Activated CD4-positive, alpha-beta T cell treated with anti-CD3 and anti-CD28 coated beads, Interleukin-2, Interleukin-4, amounts not matched to agents 100 ng/mL and 50 ng/mL, durations not matched to agents 16 hours and 8 hours (primary cell): ENCODE results near the gene SLC49A3.

ENCODE experiments used
- DNase-seq: peaks from one replicate; pipeline ENCODE4 v3.0.0-alpha.2; 2020; ENCODE audit warnings: low spot score

The SLC49A3 gene

GRCh38 chr4:666822-667544 is 22.0 kb downstream of the SLC49A3 start:
- no peak for DNase-seq

DNA sequence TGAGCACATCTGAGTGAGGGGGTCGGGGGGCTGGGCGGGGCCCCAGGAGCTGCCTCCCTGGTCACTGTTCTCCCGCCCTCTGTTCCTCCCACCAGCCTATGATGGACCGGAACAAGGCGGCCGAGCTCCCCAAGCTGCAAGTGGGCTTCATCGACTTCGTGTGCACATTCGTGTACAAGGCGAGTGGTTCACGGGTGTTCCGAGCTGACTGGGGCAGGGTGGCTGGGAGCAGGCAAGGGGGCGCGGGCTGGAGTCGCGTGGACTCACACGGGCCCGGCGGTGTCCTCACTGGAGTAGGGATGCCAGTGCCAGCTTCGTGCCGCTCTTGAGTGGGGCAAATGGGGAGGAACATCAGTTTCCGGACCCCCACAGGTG is 22.5 kb downstream of the SLC49A3 start:
- no peak for DNase-seq

DNA sequence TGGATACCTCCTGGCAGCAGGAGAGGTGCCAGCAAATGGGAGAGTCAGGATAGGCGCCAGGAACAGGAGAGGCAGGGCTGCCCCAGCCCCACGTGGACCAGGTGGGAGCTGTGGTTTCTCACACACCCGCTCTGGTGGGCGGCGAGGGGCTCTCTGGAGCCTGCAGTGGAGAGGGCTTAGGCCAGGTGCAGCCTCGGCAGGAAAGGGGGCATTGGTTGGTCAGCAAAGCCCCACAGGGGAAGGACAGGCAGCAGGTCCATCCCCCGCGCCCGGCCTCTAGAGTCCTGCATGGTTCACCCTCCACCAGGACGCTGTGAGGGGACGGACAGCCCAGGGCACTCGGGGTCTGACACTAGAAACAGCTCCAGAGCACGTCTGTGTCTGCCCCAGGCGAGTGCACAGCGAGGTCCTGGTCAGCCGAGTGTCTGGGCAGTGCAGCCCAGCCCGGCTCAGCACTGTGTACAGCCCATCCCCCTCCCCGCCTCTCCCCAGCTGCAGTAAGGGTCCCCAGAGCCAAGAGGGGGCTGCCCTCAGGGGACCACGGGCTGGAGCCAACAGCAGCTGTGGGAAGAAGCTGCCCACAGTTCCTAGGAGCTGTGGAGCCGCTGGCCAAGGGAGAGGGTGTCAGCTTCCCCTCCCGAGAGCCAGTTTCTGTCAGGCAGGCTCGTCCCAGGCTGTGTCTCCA is 23.1 kb downstream of the SLC49A3 start:
- no peak for DNase-seq

- DNase-seq, result no peak
Observed at GRCh38 chr4:665381-665750, 23.6 kb downstream of the SLC49A3 start.

- no peak for DNase-seq
Observed at GRCh38 chr4:664713-665231, 24.2 kb downstream of the SLC49A3 start.

DNA sequence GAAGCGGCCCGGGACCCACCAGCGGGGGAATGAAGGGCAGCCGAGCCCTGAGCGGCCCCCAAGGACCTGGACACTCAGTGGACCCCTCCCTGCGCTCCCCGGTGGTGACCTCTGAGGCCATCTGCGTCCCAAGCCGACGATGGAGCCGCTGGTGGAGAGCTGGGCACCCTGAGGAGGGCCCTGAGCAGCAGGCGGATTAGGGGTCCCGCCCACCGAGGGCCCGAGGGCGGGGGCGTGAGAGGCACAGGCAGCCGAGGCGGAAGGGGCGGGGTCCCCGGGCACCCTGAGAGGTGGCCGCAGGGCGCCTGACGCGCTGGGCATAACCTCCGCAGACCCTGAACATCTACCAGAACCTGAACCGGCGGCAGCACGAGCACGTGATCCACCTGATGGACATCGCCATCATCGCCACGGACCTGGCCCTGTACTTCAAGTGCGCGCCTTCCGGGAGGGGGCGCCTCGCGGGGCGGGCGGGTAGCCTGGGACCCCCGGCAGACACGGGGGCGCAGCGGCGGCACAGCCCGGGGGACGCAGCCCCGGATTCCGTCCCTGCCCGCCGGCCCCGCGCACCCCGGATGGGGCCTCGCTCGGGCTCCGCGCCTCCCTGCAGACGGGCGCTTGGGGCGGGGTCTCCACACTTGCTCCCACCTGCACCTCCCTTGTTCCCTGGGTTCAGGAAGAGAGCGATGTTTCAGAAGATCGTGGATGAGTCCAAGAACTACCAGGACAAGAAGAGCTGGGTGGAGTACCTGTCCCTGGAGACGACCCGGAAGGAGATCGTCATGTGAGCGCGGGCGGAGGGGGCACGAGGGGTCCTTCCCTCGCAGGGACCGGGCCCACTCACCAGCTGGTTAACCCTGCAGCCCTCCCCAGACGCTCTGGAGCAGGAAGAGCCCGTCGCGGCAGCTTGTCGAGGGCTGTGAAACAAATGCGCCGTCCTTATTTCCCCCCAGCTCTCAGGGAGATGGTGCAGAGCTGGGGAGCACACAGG is 25.2 kb downstream of the SLC49A3 start:
- DNase-seq, result peak; percentile 68

DNA sequence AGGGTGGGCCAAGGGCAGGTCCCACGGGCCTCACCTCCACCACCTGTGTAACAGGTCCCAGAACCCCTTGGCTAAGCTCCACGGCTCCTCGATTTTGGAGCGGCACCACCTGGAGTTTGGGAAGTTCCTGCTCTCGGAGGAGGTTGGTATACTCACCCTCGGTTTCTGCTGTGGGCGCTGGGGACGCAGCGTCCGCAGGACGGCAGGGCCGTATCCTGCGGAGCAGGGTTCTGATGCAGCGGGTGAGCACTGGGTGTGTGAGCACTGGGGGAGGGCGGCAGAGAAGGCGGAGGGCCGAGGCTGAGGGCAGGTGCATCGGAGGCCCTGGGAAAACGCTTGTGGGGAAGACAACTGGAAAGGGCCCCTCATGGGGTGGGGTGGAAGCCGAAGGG is 25.9 kb downstream of the SLC49A3 start:
- no peak for DNase-seq

DNA sequence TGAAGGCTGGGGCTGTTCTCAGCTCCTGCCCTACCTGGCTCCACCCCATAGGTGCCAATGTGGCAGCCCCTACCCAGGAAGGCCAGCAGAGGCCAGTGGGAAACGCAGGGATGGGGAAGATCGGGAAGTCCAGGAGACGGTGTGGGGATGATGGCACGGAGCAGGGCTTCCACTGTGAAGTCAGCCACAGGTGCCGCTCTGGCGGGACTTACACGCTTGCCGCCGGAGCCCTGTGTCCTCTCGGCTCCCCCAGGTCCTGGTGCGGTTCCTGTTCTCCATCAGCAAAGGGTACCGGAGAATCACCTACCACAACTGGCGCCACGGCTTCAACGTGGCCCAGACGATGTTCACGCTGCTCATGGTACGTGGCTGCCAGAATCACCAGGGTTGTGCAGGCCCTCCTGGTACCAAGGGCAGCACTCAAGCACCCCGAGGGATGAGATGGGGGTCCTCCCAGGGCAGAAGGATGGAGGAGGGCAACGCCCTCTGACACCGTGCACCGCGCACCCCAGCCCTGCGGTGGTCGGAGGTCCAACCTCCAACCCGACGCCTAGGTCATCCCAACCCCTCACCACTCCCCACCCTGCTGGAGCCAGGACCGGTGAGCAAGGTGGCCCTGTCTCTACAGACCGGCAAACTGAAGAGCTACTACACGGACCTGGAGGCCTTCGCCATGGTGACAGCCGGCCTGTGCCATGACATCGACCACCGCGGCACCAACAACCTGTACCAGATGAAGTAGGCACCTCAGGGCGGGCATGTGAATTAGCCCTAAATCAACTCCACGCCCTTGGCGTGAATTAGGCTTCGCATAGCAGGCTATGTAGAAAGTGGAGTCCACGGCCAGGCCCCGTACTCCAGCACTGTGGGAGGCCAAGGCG is 26.8 kb downstream of the SLC49A3 start:
- DNase-seq, result no peak

GRCh38 chr4:661231-661630 is 27.7 kb downstream of the SLC49A3 start:
- DNase-seq, result no peak

GRCh38 chr4:660401-660800 is 28.6 kb downstream of the SLC49A3 start:
- no peak for DNase-seq

DNA sequence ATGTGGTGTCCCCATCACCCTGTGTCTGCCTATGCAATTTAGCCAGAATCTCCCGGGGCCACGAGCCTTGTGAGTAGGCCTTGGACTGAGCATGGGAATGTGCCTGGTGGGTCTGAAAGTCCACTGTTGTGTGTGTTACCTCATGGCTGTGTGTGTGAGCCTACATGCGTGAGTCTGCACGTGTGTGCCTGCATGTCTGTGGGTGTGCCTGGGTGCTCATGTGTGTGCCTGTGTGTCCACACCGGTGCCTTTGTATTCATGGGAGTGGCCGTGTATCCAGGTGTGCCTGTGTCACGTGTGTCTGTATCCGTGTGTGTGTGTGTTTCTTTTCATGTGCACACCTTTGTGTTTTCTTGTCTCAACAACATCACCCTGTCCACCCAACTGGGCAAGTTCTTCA is 29.1 kb downstream of the SLC49A3 start:
- DNase-seq, result no peak

DNA sequence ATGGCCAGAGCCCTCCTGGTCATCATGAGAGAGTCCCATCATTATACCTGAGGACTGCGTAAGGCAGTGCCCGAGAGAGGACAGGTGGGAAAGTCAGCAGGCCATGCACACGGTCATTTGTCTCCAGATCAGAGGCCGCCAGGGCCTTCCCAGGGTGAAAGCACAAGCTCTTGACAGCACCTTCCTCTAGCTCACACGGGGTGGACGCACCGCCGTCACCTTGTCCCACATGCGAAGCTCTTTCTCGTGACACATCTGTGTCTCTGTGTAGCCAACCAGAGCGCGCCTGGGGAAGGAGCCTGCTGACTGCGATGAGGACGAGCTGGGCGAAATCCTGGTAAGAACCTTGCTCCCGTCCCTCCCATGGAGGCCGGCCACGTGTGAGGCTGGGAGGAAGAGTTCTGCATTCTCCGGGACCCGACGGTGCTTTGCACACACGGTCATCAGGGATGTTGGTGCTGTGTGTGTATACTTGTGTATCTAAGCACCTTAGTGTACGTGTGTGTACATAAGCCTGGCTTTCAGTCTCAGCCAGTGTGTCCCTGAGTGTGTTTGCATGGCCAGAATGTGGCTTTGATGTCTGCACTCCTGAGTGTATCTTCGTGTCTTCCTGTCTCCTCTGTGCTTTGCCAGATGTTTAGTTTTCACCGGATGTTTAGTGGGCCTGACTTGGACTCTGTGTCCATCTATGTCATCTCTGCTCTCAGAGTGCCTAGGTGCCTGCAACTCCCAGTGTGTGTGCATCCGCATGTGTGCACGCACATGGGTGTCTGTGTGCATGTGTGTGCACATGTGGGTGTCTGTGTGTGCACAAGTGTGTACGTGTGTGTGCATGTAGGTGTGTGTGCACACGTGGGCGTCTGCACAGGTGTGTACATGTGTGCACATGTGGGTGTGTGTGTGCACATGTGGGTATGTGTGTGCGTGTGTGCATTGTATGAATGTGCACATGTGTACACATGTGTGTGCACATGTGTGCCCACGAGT is 30.0 kb downstream of the SLC49A3 start:
- no peak for DNase-seq

- no peak for DNase-seq
Observed at GRCh38 chr4:657834-658667, 30.9 kb downstream of the SLC49A3 start.

- no peak for DNase-seq
Observed at GRCh38 chr4:657338-657833, 31.6 kb downstream of the SLC49A3 start.

DNA sequence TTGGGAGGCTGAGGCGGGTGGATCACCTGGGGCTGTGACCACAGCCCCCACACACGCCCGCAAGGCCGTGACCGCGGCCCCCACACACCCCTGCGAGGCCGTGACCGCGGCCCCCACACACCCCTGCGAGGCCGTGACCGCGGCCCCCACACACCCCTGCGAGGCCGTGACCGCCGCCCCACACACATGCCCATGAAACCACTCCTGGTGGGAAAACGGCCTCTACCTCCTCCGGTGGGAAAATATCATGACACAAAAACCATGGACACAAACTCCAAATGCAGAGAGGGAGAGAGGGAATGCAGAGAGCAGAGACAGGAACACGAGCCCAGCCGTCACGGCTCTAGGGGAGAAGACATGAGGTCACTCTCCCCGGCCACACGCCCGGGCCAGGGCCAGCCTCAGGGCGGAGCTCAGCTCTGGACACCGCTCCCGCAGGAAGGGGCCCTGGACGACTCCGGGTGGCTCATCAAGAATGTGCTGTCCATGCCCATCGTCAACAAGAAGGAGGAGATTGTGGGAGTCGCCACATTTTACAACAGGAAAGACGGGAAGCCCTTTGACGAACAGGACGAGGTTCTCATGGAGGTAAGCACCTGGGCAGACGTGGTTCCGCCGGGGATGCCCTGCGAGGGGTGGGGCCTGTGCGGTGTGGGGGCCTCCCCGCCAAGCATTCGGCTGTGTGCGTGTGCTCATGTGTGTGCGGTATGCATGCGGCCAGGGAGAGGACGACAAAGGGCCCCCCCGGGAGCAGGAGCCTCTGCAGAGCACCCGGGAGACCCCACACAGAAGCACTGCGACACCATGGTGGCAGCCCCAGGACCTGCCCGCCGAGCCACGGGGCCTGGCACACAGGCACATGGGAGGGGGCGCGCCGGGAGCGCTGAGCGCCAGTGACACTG is 32.3 kb downstream of the SLC49A3 start:
- no peak for DNase-seq

- no peak for DNase-seq
Observed at GRCh38 chr4:655464-656151, 33.3 kb downstream of the SLC49A3 start.

DNA sequence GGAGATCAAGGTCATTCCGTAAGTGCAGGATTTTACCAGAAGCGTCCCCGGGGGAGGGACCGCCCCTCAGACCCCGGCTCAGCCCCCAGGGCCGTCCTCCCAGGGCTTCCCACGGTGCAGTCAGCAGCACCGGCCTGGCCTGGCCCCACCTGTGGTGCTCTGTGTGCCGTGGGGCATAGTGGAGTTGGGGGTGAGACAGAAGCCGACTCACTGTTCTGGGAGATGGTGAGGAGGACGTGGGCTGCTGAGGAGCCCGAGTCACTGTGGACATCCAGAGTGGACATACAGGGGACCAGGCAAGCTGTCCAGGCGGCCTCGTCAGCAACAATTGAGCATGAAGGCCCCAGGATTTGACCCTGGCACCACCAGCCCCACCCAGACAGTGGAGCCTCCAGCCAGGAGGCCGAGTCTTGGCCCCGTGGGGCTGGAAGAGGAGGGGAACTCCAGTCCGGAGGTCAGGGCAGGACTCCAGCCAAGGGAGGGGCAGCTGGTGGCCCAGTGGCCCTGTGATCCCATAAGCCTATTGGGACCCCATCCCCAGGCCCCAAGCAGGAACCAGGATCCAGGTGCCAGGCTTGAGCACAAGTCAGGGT is 34.0 kb downstream of the SLC49A3 start:
- DNase-seq, result no peak
